ENCODE measurements around the gene TGFBR3L.
A peak's percentile ranks its signal among the peaks of the same experiment; 100 is the strongest.
"Not testable (repeated sequence)": the region's sequence is repeated elsewhere in the genome, so short reads cannot be mapped to it uniquely, and the experiment has no call there.

The TGFBR3L gene

GRCh38 chr19:7928741-7929701 is 14.4 kb downstream of the TGFBR3L start:
- DNase-seq = peak in 2 of 3 experiments; percentile 28 to 50

GRCh38 chr19:7930030-7930429 is 15.4 kb downstream of the TGFBR3L start:
- not testable (repeated sequence) for DNase-seq

- no peak for DNase-seq
Observed at GRCh38 chr19:7930765-7931164, 16.1 kb downstream of the TGFBR3L start.

- no peak for DNase-seq
Observed at GRCh38 chr19:7931221-7932061, 16.8 kb downstream of the TGFBR3L start.

GRCh38 chr19:7932276-7932929 is 17.8 kb downstream of the TGFBR3L start:
- no peak for DNase-seq

GRCh38 chr19:7932930-7933300 is 18.3 kb downstream of the TGFBR3L start:
- DNase-seq = no peak

- DNase-seq = no peak
Observed at GRCh38 chr19:7933411-7933810, 18.8 kb downstream of the TGFBR3L start.

- no peak for DNase-seq
Observed at GRCh38 chr19:7933828-7934725, 19.4 kb downstream of the TGFBR3L start.

GRCh38 chr19:7934766-7935165 is 20.1 kb downstream of the TGFBR3L start:
- DNase-seq = no peak

GRCh38 chr19:7940841-7941240 is 26.2 kb downstream of the TGFBR3L start:
- no peak for DNase-seq

GRCh38 chr19:7941895-7942596 is 27.4 kb downstream of the TGFBR3L start:
- no peak for DNase-seq

GRCh38 chr19:7942981-7943443 is 28.4 kb downstream of the TGFBR3L start:
- peak in 1 of 3 experiments; percentile 74 for DNase-seq

GRCh38 chr19:7943444-7944176 is 29.0 kb downstream of the TGFBR3L start, which contains the start of gene TIMM44:
Gene TIMM44 (minus strand): TSS chr19:7943666. CDS start chr19:7943651, 15 bp downstream.
- DNase-seq = peak; percentile 97 to 100 (median 100)

- peak; percentile 90 to 97 (median 91) for DNase-seq
Observed at GRCh38 chr19:7944177-7944761, 29.6 kb downstream of the TGFBR3L start.

- no peak for DNase-seq
Observed at GRCh38 chr19:7947939-7948338, 33.3 kb downstream of the TGFBR3L start.

GRCh38 chr19:7953060-7953459 is 38.4 kb downstream of the TGFBR3L start:
- no peak for DNase-seq

- DNase-seq = no peak
Observed at GRCh38 chr19:7953576-7953975, 38.9 kb downstream of the TGFBR3L start.

- DNase-seq = no peak
Observed at GRCh38 chr19:7955696-7956095, 41.1 kb downstream of the TGFBR3L start.

- DNase-seq = no peak
Observed at GRCh38 chr19:7959211-7959610, 44.6 kb downstream of the TGFBR3L start.

- not testable (repeated sequence) for DNase-seq
Observed at GRCh38 chr19:7961082-7961481, 46.5 kb downstream of the TGFBR3L start.
